Urinary bladder (tissue), 4 donors: Measurements from ENCODE around the gene TMEM86B. TPM values are rescaled to one million over a fixed set of nuclear protein-coding genes. Genes with fewer than 3 reads are reported as not detected.
"Not testable (repeated sequence)": the region's sequence is repeated elsewhere in the genome, so short reads cannot be mapped to it uniquely, and the experiment has no call there.

Experiments used
- DNase-seq: peaks from one replicate; pipeline ENCODE4 v3.0.0-alpha.2; 2015; ENCODE audit errors: extremely low spot score
- H3K27ac ChIP-seq: one replicate; pipeline ENCODE4 v1.5.1; 2013; ENCODE audit warnings: low read depth, mild to moderate bottlenecking, moderate library complexity
- H3K36me3 ChIP-seq: one replicate; pipeline ENCODE4 v1.6.1; 2013; ENCODE audit warnings: mild to moderate bottlenecking, moderate library complexity; ENCODE audit not compliant: insufficient read depth
- H3K4me1 ChIP-seq: one replicate; pipeline ENCODE4 v1.6.1; 2013; ENCODE audit warnings: mild to moderate bottlenecking, moderate library complexity; ENCODE audit not compliant: insufficient read depth
- H3K4me3 ChIP-seq: one replicate; pipeline ENCODE4 v1.5.1; 2013; ENCODE audit warnings: low read depth, low read length
- WGBS: extraction: QIAGEN DNeasy Blood & Tissue Kit; methylation state at CpG from one replicate; pipeline ENCODE4 v1.1.7; 2013; 5-methylcytosine and 5-hydroxymethylcytosine counted together
- polyA plus RNA-seq: library from polyadenylated mRNA; stranded (reverse); fragments of 200-250 nt; gene quantifications from one replicate; pipeline ENCODE4 v1.2.3, GENCODE V29; 2013
- total RNA-seq: library from RNA; depleted of rRNA; stranded (reverse); fragments of >200 nt; gene quantifications from one replicate; pipeline ENCODE4 v1.2.3, GENCODE V29; 2014
- donor health status: healthy with polysubstance abuse.
- donor health status: healthy.

TMEM86B gene
- total and polyA plus RNA-seq, 2 donors: 0.79 to 4.5 TPM

DNA sequence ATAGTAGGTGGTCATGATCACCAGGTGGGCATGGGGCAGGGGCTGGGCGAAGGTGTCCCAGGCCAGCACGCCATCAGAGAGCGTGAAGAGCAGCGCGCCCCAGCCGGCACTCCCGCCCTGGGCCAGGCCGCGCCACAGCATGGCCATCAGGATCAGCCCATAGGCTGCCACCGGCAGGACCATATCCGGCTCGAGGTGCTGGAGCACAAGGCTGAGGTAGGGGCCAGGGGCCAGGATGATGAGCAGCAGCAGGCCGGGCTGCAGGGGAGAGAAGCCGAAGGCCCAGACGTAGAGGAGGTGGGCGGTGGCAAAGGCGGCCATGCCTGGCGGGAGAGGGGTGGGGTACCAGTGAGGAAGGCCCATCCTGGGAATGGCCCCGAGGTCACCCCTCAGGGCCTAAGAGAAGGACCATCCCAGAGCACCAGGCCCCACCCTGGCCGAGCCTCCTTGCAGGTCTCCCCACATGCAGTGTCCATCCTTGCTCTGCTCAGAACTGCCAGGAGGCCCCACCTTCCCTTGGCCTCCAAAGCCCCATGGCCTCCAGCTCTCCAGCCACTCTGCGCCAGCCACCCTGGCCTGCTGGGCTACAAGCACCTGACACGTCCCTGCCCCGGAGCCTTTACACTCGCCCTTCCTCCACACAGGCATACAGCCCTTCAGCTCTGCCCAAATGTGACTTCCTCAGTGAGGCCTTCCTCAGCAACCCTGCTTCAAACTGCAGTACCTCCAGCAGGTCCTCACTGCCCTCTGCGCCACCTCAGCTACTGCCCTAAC, 1.1 kb downstream of the TMEM86B start:
- DNase-seq: no peak
- Histone ChIP-seq H3K4me1 (no peaks in the 10 kb centered on the region), H3K36me3 (peaks cover 15% of the 10 kb centered on the region), H3K4me3 (no peak overlapping the region), H3K27ac (no peak overlapping the region)
- WGBS: 86% methylated on average over 25 of the region's 25 CpGs

- peaks cover 10% of the 10 kb centered on the region for H3K36me3 ChIP-seq
- WGBS: 80% methylated on average over 18 of the region's 18 CpGs
- no peak overlapping the region for H3K27ac ChIP-seq
- no peaks in the 10 kb centered on the region for H3K4me1 ChIP-seq
- H3K4me3 ChIP-seq: no peak overlapping the region
- DNase-seq: no peak
These were observed 1.8 kb downstream of the TMEM86B start for GRCh38 chr19:55226788-55227187.

DNA sequence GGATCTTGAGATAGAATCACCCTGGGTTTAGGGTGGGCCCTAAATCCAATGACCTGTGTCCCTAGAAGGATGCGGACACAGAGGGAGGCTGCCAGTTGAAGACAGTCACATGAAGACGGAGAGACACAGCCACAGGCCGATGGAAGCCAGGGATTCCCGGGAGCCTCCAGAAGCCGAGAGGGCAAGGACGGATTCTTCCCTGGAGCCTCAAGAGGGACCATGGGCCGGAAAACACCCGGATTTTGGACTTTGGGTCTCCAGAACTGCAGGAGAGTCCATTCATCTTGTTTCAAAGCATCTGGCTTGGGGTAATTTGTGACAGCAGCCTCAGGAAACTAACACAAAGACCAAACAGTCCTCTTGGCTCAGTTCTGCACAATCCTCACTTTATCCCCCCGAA, 2.3 kb downstream of the TMEM86B start:
- Histone ChIP-seq H3K4me3 (no peak overlapping the region), H3K4me1 (no peaks in the 10 kb centered on the region), H3K27ac (no peak overlapping the region), H3K36me3 (peaks cover 8% of the 10 kb centered on the region)
- WGBS: 79% methylated on average over 9 of the region's 9 CpGs
- DNase-seq: no peak

GRCh38 chr19:55225415-55225958, 3.1 kb downstream of the TMEM86B start:
- Histone ChIP-seq H3K4me3 (no peak overlapping the region), H3K4me1 (no peaks in the 10 kb centered on the region), H3K27ac (no peak overlapping the region), H3K36me3 (peaks cover 3% of the 10 kb centered on the region)
- DNase-seq: no peak
- WGBS: 91% methylated on average over 7 of the region's 7 CpGs

- 63% methylated on average over 11 of the region's 11 CpGs for WGBS
- H3K36me3 ChIP-seq, DNase-seq, H3K4me3 ChIP-seq, H3K27ac ChIP-seq, H3K4me1 ChIP-seq: not testable (repeated sequence)
These were observed 3.7 kb downstream of the TMEM86B start for GRCh38 chr19:55224679-55225414.

DNA sequence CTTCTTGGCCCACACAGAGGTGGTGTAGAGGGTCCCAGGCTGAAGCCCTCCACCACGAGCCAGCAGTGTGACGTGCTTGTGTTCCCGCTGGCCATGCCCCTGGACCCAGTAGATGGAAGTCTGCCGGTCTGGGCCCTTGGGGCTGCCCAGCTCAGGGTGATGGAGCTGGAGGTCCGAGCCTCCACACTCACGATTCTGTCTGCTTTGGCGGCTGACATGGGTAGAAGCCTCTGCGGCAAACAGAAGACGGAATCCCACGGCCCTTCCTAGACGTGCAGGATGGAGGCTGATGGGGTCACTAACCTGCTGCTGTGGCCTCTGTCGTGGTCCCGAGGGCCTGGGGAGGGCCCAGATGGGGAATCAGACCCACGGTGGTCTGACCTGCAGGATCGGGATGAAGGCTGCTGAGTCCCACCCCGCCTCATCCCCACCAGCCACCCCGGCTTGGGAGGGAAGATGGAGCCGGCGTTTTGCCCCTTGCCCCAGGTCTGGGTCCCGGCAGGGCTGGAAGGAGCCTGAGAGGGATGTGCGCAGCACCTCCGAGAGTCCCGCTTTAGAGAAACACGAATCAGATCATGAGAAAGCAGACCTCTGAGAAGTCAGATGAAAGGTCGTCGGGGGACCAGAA, 4.4 kb downstream of the TMEM86B start:
- DNase-seq: no peak
- WGBS: 79% methylated on average over 26 of the region's 26 CpGs
- H3K4me1 ChIP-seq: no peaks in the 10 kb centered on the region
- H3K4me3 ChIP-seq: no peak overlapping the region
- H3K36me3 ChIP-seq: no peaks in the 10 kb centered on the region
- no peak overlapping the region for H3K27ac ChIP-seq

- no peaks in the 10 kb centered on the region for H3K36me3 ChIP-seq
- 83% methylated on average over 17 of the region's 17 CpGs for WGBS
- H3K4me3 ChIP-seq: no peak overlapping the region
- no peak for DNase-seq
- no peak overlapping the region for H3K27ac ChIP-seq
- H3K4me1 ChIP-seq: no peaks in the 10 kb centered on the region
These were observed 5.1 kb downstream of the TMEM86B start for GRCh38 chr19:55223291-55224037.

DNA sequence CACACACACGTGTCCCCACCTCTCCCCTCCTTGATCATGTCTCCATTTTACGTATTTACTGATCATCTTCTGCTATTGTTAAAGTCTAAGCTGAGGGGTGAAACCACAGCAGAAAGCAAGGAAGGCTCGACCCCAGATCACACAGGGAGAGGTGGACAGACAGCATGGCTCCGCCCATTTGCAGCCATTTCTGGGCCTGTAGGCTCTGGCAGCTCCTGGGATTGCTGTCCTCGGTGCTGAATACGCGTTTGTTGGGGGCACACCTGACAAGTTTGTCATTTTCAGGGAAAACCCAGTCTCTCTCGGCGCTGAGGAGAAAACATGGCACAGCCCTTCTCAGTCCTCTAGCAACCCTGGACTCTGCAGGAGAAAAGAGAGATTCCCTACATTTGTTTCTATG, 8.0 kb downstream of the TMEM86B start:
- Histone ChIP-seq H3K4me1 (no peaks in the 10 kb centered on the region), H3K36me3 (no peaks in the 10 kb centered on the region), H3K4me3 (no peak overlapping the region), H3K27ac (no peak overlapping the region)
- no peak for DNase-seq
- WGBS: 69% methylated on average over 9 of the region's 9 CpGs

DNA sequence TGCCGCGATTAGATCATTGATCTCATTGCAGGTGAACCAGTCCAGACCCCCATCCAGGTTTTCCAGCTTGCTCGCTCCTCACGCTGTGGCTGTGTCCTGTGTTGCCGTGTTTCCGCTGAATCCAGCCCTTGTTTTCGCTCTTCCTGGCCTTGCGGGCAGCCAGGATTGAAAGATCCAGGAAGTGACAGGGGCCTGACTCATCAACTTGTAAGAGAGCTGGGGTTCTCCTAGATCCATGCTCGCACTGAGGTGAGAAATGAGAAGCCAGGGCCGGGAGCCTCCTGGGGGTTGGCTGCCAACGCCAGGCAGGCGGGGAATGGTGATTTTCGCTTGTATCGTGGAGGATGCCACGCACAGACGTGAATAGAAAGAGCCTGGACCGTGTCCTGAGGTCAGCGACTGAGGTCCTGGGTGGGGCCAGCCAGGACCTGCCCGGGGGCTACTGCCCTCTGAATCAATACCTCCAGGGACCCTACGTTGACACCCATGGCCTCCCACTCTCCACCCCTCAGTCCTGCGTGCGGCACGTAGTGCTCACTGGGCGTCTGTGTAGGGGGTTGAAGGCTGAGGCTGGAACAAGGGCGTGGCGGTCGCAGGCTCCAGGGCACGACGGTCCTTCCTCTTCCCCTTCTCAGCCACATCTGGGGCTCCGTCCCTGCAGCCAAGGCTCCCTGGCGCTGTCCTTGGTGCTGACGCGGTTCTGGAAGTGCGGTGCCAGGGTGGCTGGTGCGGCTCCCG, 11.9 kb downstream of the TMEM86B start:
- no peak overlapping the region for H3K4me3 ChIP-seq
- peak; percentile 59 for DNase-seq
- H3K27ac ChIP-seq: no peak overlapping the region
- no peaks in the 10 kb centered on the region for H3K4me1 ChIP-seq
- H3K36me3 ChIP-seq: no peaks in the 10 kb centered on the region
- WGBS: 5% methylated on average over 36 of the region's 36 CpGs

GRCh38 chr19:55213547-55213946, 15.0 kb downstream of the TMEM86B start:
- H3K36me3 ChIP-seq: no peaks in the 10 kb centered on the region
- no peak for DNase-seq
- no peaks in the 10 kb centered on the region for H3K4me1 ChIP-seq
- no peak overlapping the region for H3K27ac ChIP-seq
- H3K4me3 ChIP-seq: no peak overlapping the region
- WGBS: 82% methylated on average over 7 of the region's 7 CpGs

- DNase-seq: no peak
- H3K36me3 ChIP-seq: no peaks in the 10 kb centered on the region
- H3K4me1 ChIP-seq: no peaks in the 10 kb centered on the region
- H3K4me3 ChIP-seq: no peak overlapping the region
- 75% methylated on average over 3 of the region's 3 CpGs for WGBS
- H3K27ac ChIP-seq: no peak overlapping the region
These were observed 16.1 kb downstream of the TMEM86B start for GRCh38 chr19:55212447-55212846.

DNA sequence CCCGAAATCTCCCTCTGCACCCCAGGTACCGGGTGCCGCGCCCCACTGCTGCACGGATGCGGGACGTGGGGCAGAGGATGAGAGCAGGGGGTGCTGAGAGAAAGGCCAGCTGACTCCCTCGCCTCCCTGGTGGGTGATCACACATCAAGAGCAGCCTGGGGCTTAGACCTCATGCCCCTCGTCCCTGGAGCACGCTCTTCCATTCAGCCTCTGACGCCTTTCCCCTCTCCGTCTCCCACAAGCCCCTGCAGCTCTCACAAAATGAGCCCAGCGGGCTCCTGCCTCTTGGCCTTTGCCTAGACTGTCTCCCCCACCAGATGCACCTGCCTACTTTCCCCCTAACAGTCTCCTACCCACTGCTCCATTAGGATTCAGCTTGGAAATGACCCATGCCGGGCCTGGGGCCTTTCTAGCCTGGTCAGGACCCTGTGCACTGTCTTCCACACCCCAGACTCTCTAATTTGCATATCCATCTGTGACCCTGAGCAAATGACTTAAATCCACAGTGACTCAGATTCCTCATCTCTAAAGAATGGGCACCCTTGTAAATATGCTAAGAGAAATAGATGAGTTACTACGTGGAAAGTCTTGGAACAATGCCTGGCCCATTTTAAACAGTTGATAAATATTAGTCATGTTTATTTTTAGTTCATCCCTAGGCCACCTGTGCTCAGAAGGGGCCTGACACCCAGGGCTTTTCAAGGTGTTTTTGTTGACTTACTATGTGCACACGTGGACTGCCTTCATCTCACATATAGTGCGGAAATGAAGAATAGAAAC, 18.7 kb downstream of the TMEM86B start:
- 59% methylated on average over 17 of the region's 17 CpGs for WGBS
- H3K36me3 ChIP-seq: no peaks in the 10 kb centered on the region
- no peak for DNase-seq
- no peaks in the 10 kb centered on the region for H3K4me1 ChIP-seq
- H3K4me3 ChIP-seq: no peak overlapping the region
- H3K27ac ChIP-seq: no peak overlapping the region
